ENCODE measurements around the gene ZWILCH. TPM values are rescaled to one million over a fixed set of nuclear protein-coding genes. Genes with fewer than 3 reads are reported as not detected.

ZWILCH gene
- total RNA-seq, 1 experiment from 2014 or later, result 39.9 TPM

- H3K9me3 ChIP-seq (ENCODE audit: control insufficient read depth, insufficient read depth, low read depth, low read length), result no peaks in the 10 kb centered on the region
- H3K4me1 ChIP-seq (ENCODE audit: control insufficient read depth, insufficient read depth, low read length), result no peaks in the 10 kb centered on the region
- H3K36me3 ChIP-seq (ENCODE audit: control insufficient read depth, insufficient read depth, low read length), result no peaks in the 10 kb centered on the region
- BruUV-seq (replicated peaks), result no TSS peak
- intact Hi-C loops (cut with micrococcal nuclease; ENCODE audit: unreplicated experiment) (no loop called here), in situ Hi-C loops (cut with HindIII; ENCODE audit: low pct_unique_long_range_greater_than_20kb, low sequenced_read_pairs) (no loop called here)
- no peak overlapping the region for H3K27ac ChIP-seq (ENCODE audit: low read length)
- DNase-seq (ENCODE audit: low read depth, low spot score), result no peak
- no peak overlapping the region for H3K4me3 ChIP-seq (ENCODE audit: low read depth in 2 of 2, low read length in 2 of 2)
- H3K27me3 ChIP-seq (ENCODE audit: control insufficient read depth, insufficient read depth, low read length), result no peaks in the 10 kb centered on the region
- POLR2A ChIA-PET, result no interaction called here
- CTCF ChIA-PET, result interaction anchor here (0.6 kb wide), 1 partner anchor 190 kb away, joined by 4 read pairs; no protein-coding TSS in a partner anchor
- no peak for TF ChIP-seq POLR2AphosphoS5 (IDR thresholded peaks at IDR 0.05; ENCODE audit: low read depth, low read length)
- no peak for TF ChIP-seq TCF7L2 (IDR thresholded peaks at IDR 0.05; ENCODE audit: low read depth, low read length)
- no peak for TF ChIP-seq CTCF (IDR thresholded peaks at IDR 0.05)
- TF ChIP-seq REST (IDR thresholded peaks at IDR 0.05; ENCODE audit: insufficient read depth in 1 of 2, low read depth in 2 of 2, low read length in 1 of 2), result no peak
- TF ChIP-seq SIN3A (IDR thresholded peaks at IDR 0.05; ENCODE audit: borderline replicate concordance, insufficient read depth, low read depth, low read length), result no peak
- ATAC-seq, result no peak
Measured at GRCh38 chr15:66481107-66481856, 23.8 kb upstream of the ZWILCH start.

- TF ChIP-seq SIN3A (IDR thresholded peaks at IDR 0.05; ENCODE audit: borderline replicate concordance, insufficient read depth, low read depth, low read length) (no peak), TCF7L2 (IDR thresholded peaks at IDR 0.05; ENCODE audit: low read depth, low read length) (no peak)
- Histone ChIP-seq H3K4me1 (ENCODE audit: control insufficient read depth, insufficient read depth, low read length) (no peaks in the 10 kb centered on the region), H3K27ac (ENCODE audit: low read length) (no peak overlapping the region), H3K27me3 (ENCODE audit: control insufficient read depth, insufficient read depth, low read length) (no peaks in the 10 kb centered on the region), H3K9me3 (ENCODE audit: control insufficient read depth, insufficient read depth, low read depth, low read length) (no peaks in the 10 kb centered on the region), H3K4me3 (ENCODE audit: low read depth in 2 of 2, low read length in 2 of 2) (no peak overlapping the region), H3K36me3 (ENCODE audit: control insufficient read depth, insufficient read depth, low read length) (no peaks in the 10 kb centered on the region)
- no TSS peak for BruUV-seq (replicated peaks)
- in situ Hi-C loops (cut with HindIII; ENCODE audit: low pct_unique_long_range_greater_than_20kb, low sequenced_read_pairs), result no loop called here
- CTCF ChIA-PET, result no interaction called here
- ATAC-seq, result no peak
- POLR2A ChIA-PET, result no interaction called here
- DNase-seq (ENCODE audit: low read depth, low spot score), result no peak
- intact Hi-C loops (cut with micrococcal nuclease; ENCODE audit: unreplicated experiment), result no loop called here
Measured at GRCh38 chr15:66482539-66482938, 22.6 kb upstream of the ZWILCH start.

GRCh38 chr15:66483131-66483566 is 22.0 kb upstream of the ZWILCH start:
- ATAC-seq, result 0 out of 2 replicates have a peak, but pooled peaks have one; percentile 25
- ChIA-PET POLR2A (no interaction called here), CTCF (interaction anchor here (0.6 kb wide), 1 partner anchor 15 kb away, joined by 3 read pairs; no protein-coding TSS in a partner anchor)
- in situ Hi-C loops (cut with HindIII; ENCODE audit: low pct_unique_long_range_greater_than_20kb, low sequenced_read_pairs) (no loop called here), intact Hi-C loops (cut with micrococcal nuclease; ENCODE audit: unreplicated experiment) (no loop called here)
- Histone ChIP-seq H3K9me3 (ENCODE audit: control insufficient read depth, insufficient read depth, low read depth, low read length) (no peaks in the 10 kb centered on the region), H3K27ac (ENCODE audit: low read length) (no peak overlapping the region), H3K4me3 (ENCODE audit: low read depth in 2 of 2, low read length in 2 of 2) (no peak overlapping the region), H3K4me1 (ENCODE audit: control insufficient read depth, insufficient read depth, low read length) (no peaks in the 10 kb centered on the region), H3K36me3 (ENCODE audit: control insufficient read depth, insufficient read depth, low read length) (no peaks in the 10 kb centered on the region), H3K27me3 (ENCODE audit: control insufficient read depth, insufficient read depth, low read length) (no peaks in the 10 kb centered on the region)
- no TSS peak for BruUV-seq (replicated peaks)
- TF ChIP-seq SIN3A (IDR thresholded peaks at IDR 0.05; ENCODE audit: borderline replicate concordance, insufficient read depth, low read depth, low read length) (no peak), REST (IDR thresholded peaks at IDR 0.05; ENCODE audit: insufficient read depth in 1 of 2, low read depth in 2 of 2, low read length in 1 of 2) (no peak), POLR2AphosphoS5 (IDR thresholded peaks at IDR 0.05; ENCODE audit: low read depth, low read length) (no peak)
- DNase-seq (ENCODE audit: low read depth, low spot score), result no peak
